K562 (cell line): ENCODE data around the gene SLC22A4. TPM values are rescaled to one million over a fixed set of nuclear protein-coding genes. Genes with fewer than 3 reads are reported as not detected.
A peak's percentile ranks its signal among the peaks of the same experiment; 100 is the strongest.

Experiments
- ATAC-seq: fragments of 200-7000 bp; cut with Tn5 transposase; 3 replicates; pipeline ENCODE4 v1.9.1; 2020; ENCODE audit warnings: moderate library complexity
- BruUV-seq: library from RNA; stranded (reverse); fragments of 400-500 nt; replicated peaks from 2 replicates; lab custom pipeline; 2021; lab: Mats Ljungman, UMichigan
- CTCF ChIA-PET: fragments of 300-600 bp; formaldehyde crosslinking; extraction: SDS; loops from one replicate; lab custom pipeline; 2021; ENCODE audit warnings: low intra/inter-chr PET ratio; lab: Yijun Ruan, JAX
- POLR2A ChIA-PET: fragments of 300-600, 350-650 bp; sonication (Branson Sonifier 250); formaldehyde crosslinking; extraction: SDS; loops from one replicate; lab custom pipeline; 2021; ENCODE audit warnings: antibody characterized with exemption, inconsistent platforms; lab: Yijun Ruan, JAX
- DNase-seq, 4 experiments: peaks; one replicate each; pipeline versions ENCODE4 v3.0.0 to v3.0.0-alpha.2; 2011 to 2018; ENCODE audit warnings: low spot score in 3 of 4, mixed read lengths in 3 of 4; ENCODE audit errors: extremely low read depth in 1 of 4
- FAIRE-seq: peaks from 2 replicates; lab custom pipeline; 2011; peaks lifted over from hg19 to GRCh38; lab: Jason Lieb, UNC
- H2AFZ ChIP-seq: 2 replicates; pipeline ENCODE4 v1.6.0; 2011; ENCODE audit warnings: low read depth, low read length, control low read depth, inconsistent platforms
- H3K27ac ChIP-seq: fragments of 200-600 bp; 3 replicates; pipeline ENCODE4 v1.8.0; 2011; ENCODE audit warnings: low read depth, mild to moderate bottlenecking, control low read depth, inconsistent platforms, low read length, moderate library complexity, mixed read lengths; ENCODE audit errors: extremely low read depth
- H3K27me3 ChIP-seq, 2 experiments: fragments of 300-600 bp in 1 of 2; 2 replicates in 1 of 2; 3 replicates in 1 of 2; pipeline versions ENCODE4 v1.6.0 to v1.8.0; 2011; ENCODE audit warnings: inconsistent platforms in 2 of 2, low read length in 2 of 2, mild to moderate bottlenecking in 1 of 2, mixed read lengths in 1 of 2, moderate library complexity in 1 of 2; ENCODE audit not compliant: control insufficient read depth in 2 of 2, insufficient read depth in 2 of 2
- H3K36me3 ChIP-seq: fragments of 300-600 bp; 3 replicates; pipeline ENCODE4 v1.8.0; 2011; ENCODE audit warnings: mild to moderate bottlenecking, low read length, inconsistent platforms; ENCODE audit not compliant: control insufficient read depth, insufficient read depth
- H3K4me1 ChIP-seq, 2 experiments: fragments of 200-600 bp in 1 of 2; replicated peaks in 1 of 2; 2 replicates in 1 of 2; 3 replicates in 1 of 2; pipeline versions ENCODE4 v1.5.1 to v1.8.0; 2011; ENCODE audit warnings: inconsistent platforms in 2 of 2, low read length in 2 of 2, mild to moderate bottlenecking in 1 of 2, mixed read lengths in 1 of 2, moderate library complexity in 1 of 2; ENCODE audit not compliant: control insufficient read depth in 2 of 2, insufficient read depth in 2 of 2
- H3K4me2 ChIP-seq: 2 replicates; pipeline ENCODE4 v1.6.1; 2011; ENCODE audit warnings: low read length, control low read depth, inconsistent platforms, mixed read lengths; ENCODE audit not compliant: insufficient read depth
- H3K4me3 ChIP-seq: fragments of 200-600 bp; sonication (generic), shearing (Covaris generic); 2 replicates; pipeline ENCODE4 v1.5.1; 2016; ENCODE audit warnings: control low read depth, inconsistent platforms
- H3K79me2 ChIP-seq: fragments of 200-600 bp; 3 replicates; pipeline ENCODE4 v1.8.0; 2011; ENCODE audit warnings: low read length, inconsistent platforms; ENCODE audit not compliant: control insufficient read depth, insufficient read depth
- H3K9ac ChIP-seq, 2 experiments: 2 replicates each; pipeline versions ENCODE4 v1.6.0 to v1.6.1; 2011; ENCODE audit warnings: low read depth in 2 of 2, low read length in 2 of 2, control low read depth in 1 of 2, inconsistent platforms in 1 of 2, mild to moderate bottlenecking in 1 of 2, mixed read lengths in 1 of 2; ENCODE audit not compliant: insufficient read depth in 1 of 2
- H3K9me1 ChIP-seq: one replicate; pipeline ENCODE4 v1.6.0; 2011; ENCODE audit warnings: inconsistent platforms, mild to moderate bottlenecking, low read length, moderate library complexity; ENCODE audit not compliant: control insufficient read depth, insufficient read depth
- H3K9me3 ChIP-seq: replicated peaks from 2 replicates; pipeline ENCODE4 v1.5.1; 2011; ENCODE audit warnings: low read depth, low read length, inconsistent platforms; ENCODE audit not compliant: control insufficient read depth, insufficient read depth
- H4K20me1 ChIP-seq: replicated peaks from 2 replicates; pipeline ENCODE4 v1.6.1; 2011; ENCODE audit warnings: low read length, inconsistent platforms, mixed read lengths; ENCODE audit not compliant: control insufficient read depth, insufficient read depth
- HDAC1 ChIP-seq, 2 experiments: fragments of 450-650 bp; IDR thresholded peaks; 2 replicates each; pipeline ENCODE4 v1.6.1; 2016 to 2017; ENCODE audit warnings: inconsistent platforms in 1 of 2, mild to moderate bottlenecking in 1 of 2, moderate library complexity in 1 of 2
- RBM25 ChIP-seq: fragments of 200-400 bp; formaldehyde crosslinking; IDR thresholded peaks from 2 replicates; pipeline ENCODE4 v1.6.1; 2018; ENCODE audit warnings: low read length, low read depth, moderate library complexity; ENCODE audit not compliant: severe bottlenecking
- WGBS: fragments of 100-300 bp; shearing (Covaris generic); methylation state at CpG from one replicate; pipeline ENCODE4 v1.1.6; 2016; ENCODE audit warnings: low coverage, mixed read lengths; ENCODE audit not compliant: insufficient coverage; ENCODE audit errors: missing lambda C conversion rate; 5-methylcytosine and 5-hydroxymethylcytosine counted together
- in situ Hi-C: fragments of 300-500 bp; cut with MboI; formaldehyde crosslinking; loops from 4 replicates; pipeline ENCODE4 v1.15.0; 2018; ENCODE audit warnings: inconsistent platforms, mixed read lengths
- intact Hi-C: fragments of 100-400 bp; cut with micrococcal nuclease; formaldehyde crosslinking; loops from 2 replicates; pipeline ENCODE4 v1.14.2; 2022
- polyA plus RNA-seq, 8 experiments: library from polyadenylated mRNA; depleted of rRNA in 4 of 8; stranded (reverse) in 5 of 8; unstranded in 3 of 8; fragments of >200 nt; fragmentation: Nextera tagmentation in 2 of 8; fragmentation: Illumina TruSeq in 1 of 8; extraction: Ambion mirVana in 2 of 8; extraction: Trizol in 1 of 8; gene quantifications; 2 replicates each; pipeline versions ENCODE4 v1.2.1 to v1.2.3, GENCODE V29; 2011 to 2014; ENCODE audit warnings: inconsistent platforms in 1 of 8, missing spikeins in 1 of 8
- total RNA-seq, 7 experiments: library from RNA; depleted of rRNA in 6 of 7; stranded (reverse); fragments of >200 nt in 6 of 7; fragmentation: Illumina TruSeq in 2 of 7; extraction: Trizol in 2 of 7; gene quantifications; 2 replicates each; pipeline versions ENCODE4 v1.2.1 to v1.2.3, GENCODE V29; 2011 to 2021; ENCODE audit warnings: low replicate concordance in 1 of 7

SLC22A4 gene
- total and polyA plus RNA-seq, 9 of the 15 experiments (the other 6 are each of a cell fraction or from before 2014, with no cell fraction given): 2.7 to 9.5 (median 6.2) TPM

DNA sequence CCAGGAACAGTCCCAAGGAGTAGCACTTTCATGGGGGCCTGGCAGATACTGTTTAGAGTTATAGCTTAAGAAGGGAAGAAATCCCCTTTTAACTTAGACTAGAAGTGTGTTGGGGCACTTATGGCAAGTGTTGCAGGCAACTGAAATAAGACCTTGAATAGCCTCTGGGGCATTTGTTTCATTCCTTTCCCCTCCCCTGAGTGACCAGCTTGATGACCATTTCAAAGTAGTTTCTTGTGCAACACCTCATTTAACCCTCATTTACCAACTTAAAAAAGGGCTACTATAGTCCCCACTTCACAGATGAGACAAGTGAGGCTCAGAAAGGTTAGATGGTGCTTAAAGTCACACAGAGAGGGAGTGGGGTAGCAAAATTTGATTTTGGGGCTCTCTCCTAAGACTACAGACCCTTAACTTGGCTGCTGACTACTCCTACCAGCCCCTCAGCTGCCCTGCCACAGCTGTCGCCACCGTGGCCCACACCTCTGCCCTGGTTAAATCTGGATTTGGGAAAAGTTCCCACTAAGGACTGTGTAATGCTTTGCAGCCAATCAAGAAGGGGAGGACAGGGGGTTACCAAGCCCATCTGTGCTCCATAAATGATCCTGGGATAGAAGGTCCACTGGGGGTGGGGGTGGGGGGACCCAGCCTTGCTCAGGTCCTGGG lies 31.2 kb upstream of the SLC22A4 start:
- Histone ChIP-seq H4K20me1 (0 out of 2 replicates have a peak, but pooled peaks cover 4% of the 10 kb centered on the region), H3K4me3 (no peak overlapping the region), H3K27me3 (no peaks in the 10 kb centered on the region), H3K79me2 (peaks cover 31% of the 10 kb centered on the region), H3K9ac (peak overlapping the region in 1 of 2 experiments; percentile 31; a peak in 1 of 4 replicates), H2AFZ (no peak overlapping the region), H3K9me1 (no peaks in the 10 kb centered on the region), H3K4me1 (peaks cover 45 to 54% of the 10 kb centered on the region in 2 experiments), H3K9me3 (no peaks in the 10 kb centered on the region; the same call in 1 of the 2 replicates), H3K27ac (no peak overlapping the region), H3K36me3 (peaks cover 25% of the 10 kb centered on the region; the same call in 2 of the 3 replicates), H3K4me2 (no peak overlapping the region)
- CTCF ChIA-PET: no interaction called here
- TF ChIP-seq HDAC1 (IDR thresholded peaks at IDR 0.05): no peak
- peak; percentile 39 for TF ChIP-seq RBM25
- POLR2A ChIA-PET: interaction anchor here (0.6 to 1.7 kb wide), 9 partner anchors 14 to 551 kb away, joined by 3 to 6 read pairs (median 3); partner anchors contain the start of genes P4HA2 and SLC22A4
- intact Hi-C loops: no loop called here
- in situ Hi-C loops: no loop called here
- BruUV-seq: no TSS peak
- ATAC-seq: no peak
- 80% methylated on average over 2 of the region's 2 CpGs for WGBS
- no peak for DNase-seq
- no peak for FAIRE-seq
